Stimulated activated naive CD8-positive, alpha-beta T cell treated with anti-CD3 and anti-CD28 coated beads, Interleukin-15, Interleukin-2, amounts not matched to agents 100 U/mL and 50 U/mL, for 24 hours (primary cell): ENCODE data around the gene DCTN4.

ENCODE experiments used
- ATAC-seq: fragments of 150-1000 bp; cut with Tn5 transposase; one replicate; pipeline ENCODE4 v1.10.0; 2021
- DNase-seq: peaks from one replicate; pipeline ENCODE4 v3.0.0; 2021

Gene DCTN4

DNA sequence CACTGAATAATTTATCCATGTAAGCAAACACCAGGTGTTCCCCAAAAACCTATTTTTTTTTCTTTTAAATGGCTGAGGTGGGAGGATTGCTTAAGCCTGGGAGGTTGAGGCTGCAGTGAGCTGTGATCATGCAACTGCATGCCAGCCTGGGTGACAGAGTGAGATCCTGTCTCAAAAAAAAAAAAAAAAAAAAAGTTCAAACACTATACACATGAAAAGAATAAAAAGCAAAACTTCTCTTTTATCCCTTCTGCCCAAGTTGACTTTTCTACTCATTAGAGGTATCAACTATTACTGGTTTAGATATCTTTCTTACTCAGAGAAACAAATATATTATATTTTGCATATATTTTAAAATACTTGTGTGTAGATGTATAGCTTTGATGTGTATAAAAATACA, 17.8 kb downstream of the DCTN4 start:
- no peak for ATAC-seq
- no peak for DNase-seq

DNA sequence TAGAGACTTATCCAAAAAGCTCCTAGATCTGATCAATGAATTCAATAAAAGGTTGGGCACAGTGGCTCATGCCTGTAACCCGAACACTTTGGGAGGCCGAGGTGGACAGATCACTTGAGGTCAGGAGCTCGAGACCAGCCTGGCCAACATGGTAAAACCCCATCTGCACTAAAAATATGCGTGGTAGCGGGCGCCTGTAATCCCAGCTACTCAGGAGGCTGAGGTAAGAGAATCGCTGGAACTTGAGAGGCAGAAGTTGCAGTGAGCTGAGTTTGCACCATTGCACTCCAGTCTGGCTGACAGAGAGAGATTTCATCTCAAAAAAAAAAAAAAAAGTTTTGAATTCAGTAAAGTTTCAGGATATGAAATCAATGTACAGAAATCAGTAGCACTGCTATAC, 20.0 kb downstream of the DCTN4 start:
- ATAC-seq (no peak), DNase-seq (no peak)

GRCh38 chr5:150734579-150735384, 24.0 kb downstream of the DCTN4 start:
- peak; percentile 10 for DNase-seq
- ATAC-seq: peak; percentile 46

DNA sequence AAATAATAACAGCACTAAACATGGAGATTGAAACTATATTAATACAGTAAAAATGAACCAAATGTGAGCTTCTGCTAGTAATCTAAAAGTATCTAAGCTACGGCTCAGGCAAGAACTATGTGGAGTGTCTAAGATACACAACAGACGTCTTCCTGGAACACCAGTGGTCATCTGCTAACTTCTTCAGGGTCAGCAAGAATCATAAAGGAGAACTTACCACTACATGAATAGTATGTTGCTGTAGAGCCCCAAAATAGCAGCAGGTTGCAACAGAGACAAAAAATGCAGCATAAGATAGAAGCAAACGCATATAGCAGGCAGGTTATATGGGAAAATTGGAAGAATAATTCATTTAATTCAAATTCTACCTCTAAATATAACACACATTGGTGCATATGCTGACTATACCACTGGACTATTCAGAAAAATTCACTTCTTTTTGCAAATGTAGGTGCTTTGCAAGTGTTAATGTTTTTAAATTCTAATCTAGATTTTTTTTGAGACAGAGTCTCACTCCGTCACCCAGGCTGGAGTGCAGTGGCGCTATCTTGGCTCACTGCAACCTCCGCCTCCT, 27.1 kb downstream of the DCTN4 start:
- DNase-seq: no peak
- no peak for ATAC-seq

DNA sequence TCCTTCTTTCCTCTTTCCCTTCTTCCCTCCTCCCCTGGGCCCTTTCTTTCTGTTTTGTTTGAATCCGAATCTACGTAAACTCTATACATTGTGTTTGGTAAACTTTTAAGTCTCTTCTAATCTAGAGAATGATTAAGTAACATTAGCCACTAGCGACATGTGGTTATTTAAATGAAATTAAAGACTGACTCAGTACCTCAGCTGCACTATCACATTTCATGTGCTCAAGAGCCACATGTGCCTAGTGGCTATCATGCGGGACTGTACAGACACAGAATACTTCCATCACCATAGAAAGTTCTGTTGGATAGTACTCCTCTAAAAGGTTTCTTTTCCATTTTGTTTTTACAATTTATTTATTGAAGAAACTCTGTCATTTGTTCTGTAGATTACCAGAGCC, 29.0 kb downstream of the DCTN4 start:
- DNase-seq (no peak), ATAC-seq (no peak)

DNA sequence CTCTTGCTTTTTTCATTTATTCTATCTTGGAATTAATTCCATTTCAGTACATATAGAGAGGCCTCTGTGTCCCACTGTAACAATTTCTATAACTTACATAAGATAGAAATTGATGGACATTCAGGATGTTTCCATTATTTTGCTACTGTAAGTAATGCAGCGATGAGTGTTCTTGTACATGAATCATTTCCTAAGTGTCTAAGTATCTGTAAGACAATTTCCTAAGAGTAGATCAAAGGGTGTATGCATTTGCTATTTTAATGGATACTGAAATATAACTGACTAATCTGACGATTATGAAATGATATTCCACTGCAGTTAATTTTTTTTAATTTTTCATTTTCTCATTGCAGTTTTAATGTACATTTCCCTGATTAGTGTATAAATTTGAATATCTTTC, 35.0 kb downstream of the DCTN4 start:
- no peak for DNase-seq
- ATAC-seq: no peak

DNA sequence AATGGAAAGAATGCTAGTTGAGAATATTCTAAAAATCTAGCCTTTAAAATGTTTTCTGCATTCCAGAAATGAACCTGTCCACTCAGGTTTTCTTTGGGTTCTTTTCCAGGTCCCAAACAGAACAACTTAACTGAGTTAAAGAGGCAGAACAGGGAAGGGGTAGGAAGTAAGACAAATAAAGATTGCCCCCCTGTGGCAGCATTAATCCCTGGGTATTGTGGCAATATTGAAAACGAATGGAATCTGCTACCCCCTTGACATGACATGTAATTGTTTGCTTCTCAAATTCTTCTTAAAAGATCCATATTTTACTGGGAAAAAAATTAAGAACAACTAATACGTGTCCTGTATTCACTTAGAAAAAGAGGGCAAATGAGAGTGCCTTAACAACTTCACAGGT, 48.7 kb downstream of the DCTN4 start:
- ATAC-seq (no peak), DNase-seq (no peak)

- ATAC-seq (no peak), DNase-seq (no peak)
These were observed 51.9 kb downstream of the DCTN4 start for GRCh38 chr5:150706776-150707390.

DNA sequence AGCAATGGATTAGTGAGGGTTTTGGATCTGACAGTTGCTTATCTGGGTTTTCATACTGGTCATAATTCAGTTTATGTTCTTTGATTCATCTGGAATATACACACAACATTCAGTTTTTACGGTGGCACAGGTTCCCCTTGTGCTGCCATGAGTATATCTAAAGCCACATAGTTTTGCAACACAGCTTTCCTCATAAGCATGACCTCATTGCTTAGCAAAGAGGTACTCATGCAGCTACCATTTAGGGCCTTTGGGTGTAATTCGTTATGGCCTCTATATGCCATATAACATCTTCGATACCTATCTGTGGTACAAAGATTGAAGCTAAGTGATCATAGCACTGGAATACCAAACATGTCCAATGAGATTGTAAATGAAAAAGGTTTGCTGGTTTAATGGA, 55.1 kb downstream of the DCTN4 start:
- ATAC-seq (no peak), DNase-seq (no peak)

GRCh38 chr5:150700594-150701377, 58.0 kb downstream of the DCTN4 start, which contains the start of gene RBM22:
RBM22 (minus strand) TSS chr5:150701062; CDS start chr5:150700985, 77 bp downstream.
- ATAC-seq (peak; percentile 98), DNase-seq (peak; percentile 91)

DNA sequence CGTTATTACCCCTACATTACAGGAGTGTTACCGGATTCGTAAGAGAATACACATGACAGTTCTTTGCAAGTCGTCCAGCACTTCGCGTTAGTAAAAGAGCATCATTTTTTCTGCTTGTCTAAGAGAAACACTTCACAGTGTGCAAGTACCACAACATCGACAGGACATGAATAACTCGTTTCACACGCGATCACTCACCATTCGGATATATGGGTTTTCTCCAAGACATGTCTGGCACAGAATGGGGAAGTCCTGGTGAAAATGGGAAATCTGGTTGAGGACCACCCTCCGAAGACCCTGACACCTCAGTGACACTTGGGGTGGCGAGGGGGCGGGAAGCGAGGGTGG, 58.6 kb downstream of the DCTN4 start:
- no peak for ATAC-seq
- DNase-seq: no peak

DNA sequence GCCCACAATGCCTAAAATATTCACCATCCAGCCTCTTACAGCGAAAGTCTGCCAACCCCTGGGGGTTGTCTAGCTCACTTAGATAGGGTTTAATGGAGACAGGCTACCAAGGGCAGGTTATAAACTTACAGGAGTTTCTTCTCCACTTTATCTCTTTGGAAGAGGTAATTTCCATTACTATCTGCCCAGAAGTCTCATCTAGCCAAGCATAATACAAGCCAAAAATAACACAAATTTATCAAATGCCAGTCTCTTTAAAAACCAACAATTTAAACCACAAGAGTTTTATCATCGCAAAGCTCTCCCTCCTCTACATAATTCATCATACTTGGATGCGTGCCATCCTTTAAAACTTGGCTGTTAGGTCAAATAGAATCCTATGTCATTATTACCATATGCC, 64.2 kb downstream of the DCTN4 start:
- DNase-seq (no peak), ATAC-seq (no peak)

GRCh38 chr5:150692276-150692675, 66.5 kb downstream of the DCTN4 start:
- DNase-seq (no peak), ATAC-seq (no peak)

DNA sequence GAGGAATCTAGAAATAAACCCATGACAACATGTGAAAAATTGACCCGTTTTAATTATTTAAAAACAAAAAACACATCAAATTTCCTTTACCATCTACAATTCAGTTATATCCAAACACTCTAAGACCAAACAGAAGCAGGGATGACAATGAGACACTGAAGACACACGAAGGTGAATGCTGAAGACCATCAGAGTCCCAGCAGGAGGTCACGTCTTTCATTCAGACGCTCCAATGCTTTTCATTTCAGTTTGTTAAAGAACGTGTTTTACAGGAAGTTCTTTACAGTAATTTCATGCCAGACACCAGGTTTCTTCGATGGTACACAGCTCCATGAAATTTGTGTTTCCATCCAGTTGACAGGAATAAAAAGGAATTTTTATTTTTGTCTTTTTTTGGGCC, 68.1 kb downstream of the DCTN4 start:
- ATAC-seq (no peak), DNase-seq (no peak)

- DNase-seq (no peak), ATAC-seq (no peak)
These were observed 69.7 kb downstream of the DCTN4 start for GRCh38 chr5:150689120-150689519.

- ATAC-seq: no peak
- no peak for DNase-seq
These were observed 82.2 kb downstream of the DCTN4 start for GRCh38 chr5:150676578-150676977.

GRCh38 chr5:150675069-150675468, 83.7 kb downstream of the DCTN4 start:
- DNase-seq (no peak), ATAC-seq (no peak)

DNA sequence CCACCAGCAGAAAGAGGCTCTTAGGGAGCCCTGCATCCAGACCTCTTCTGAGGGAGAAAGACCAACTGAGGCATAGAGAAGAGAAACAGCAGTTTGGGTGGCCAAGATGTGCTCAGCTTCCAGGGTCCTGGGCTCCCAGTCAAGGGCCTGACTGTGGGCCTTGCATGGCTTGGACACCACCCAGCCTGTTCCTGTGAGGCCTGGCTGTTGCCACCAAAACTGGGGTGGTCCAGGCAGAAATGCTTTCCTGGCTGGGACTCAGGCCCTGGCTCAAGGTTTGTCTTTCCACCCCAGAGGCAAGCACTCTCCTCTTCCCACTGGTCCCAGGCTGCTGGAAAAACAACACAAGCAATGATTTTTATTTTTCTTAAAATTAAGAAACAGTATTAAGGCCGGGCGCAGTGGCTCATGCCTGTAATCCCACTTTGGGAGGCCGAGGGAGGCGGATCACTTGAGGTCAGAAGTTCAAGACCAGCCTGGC, 84.4 kb downstream of the DCTN4 start:
- DNase-seq: no peak
- no peak for ATAC-seq

- DNase-seq (no peak), ATAC-seq (no peak)
These were observed 85.9 kb downstream of the DCTN4 start for GRCh38 chr5:150672884-150673275.

DNA sequence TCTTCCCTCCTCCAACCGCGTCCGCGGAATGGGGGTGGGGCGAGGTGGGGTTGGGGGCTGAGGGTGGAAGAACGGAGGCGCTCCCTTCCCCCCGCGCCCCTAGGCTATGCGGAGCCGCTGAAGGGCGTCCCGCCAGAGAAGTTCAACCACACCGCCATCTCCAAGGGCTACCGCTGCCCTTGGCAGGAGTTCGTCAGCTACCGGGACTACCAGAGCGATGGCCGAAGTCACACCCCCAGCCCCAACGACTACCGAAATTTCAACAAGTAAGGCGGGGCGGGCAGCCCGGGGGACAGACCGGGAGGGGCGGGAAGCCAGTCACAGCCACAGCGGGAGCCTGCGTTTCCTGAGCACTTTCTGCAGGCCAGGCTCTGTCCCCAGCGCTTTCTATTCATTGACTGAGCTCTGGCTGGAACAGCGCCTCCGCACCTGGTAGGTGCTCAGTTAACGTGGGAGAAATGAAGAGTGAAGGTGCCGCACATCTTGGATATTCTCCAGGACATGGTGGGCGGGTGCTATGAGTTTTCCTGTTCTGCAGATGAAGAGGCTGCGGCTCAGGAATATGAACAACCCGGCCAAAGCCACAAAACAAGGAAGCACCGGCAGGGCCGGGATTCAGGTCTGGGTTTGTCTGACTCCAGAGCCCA, 86.5 kb downstream of the DCTN4 start:
- DNase-seq: peak; percentile 24

DNA sequence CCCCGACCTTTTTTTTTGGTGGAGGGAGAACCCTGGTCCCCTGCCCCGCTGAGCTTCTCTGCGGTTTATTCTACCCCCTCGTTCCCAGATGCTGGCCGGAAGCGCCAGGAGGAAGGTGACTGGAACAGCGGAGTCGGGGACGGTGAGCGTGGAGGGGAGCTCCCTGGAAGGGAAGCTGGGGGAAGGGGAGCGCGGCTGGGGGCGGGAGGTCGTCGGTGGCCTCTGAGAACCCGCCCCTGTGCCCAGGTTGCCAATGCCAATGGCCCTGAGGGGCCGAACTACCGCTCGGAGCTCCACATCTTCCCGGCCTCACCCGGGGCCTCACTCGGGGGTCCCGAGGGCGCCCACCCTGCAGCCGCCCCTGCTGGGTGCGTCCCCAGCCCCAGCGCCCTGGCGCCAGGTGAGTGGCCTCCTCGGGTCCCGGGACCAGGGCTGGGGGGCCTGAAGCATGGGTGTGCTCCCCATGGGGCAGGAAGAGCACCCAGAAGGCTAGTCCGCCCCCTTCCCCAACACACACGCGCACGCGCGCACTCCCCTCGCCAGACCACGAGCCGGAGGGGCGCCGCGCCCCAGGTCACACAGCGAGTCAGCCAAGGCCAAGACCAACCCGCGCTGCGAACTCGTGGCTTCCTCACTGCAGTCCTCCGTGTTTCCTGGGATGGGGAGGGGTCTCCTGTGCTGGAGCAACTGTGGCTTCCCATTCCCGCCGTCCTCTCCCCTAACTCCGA, 87.1 kb downstream of the DCTN4 start:
- ATAC-seq (peak; percentile 36), DNase-seq (peak; percentile 30)

More for the DNA sequence above, 86.5 kb downstream of the DCTN4 start:
- ATAC-seq: peak; percentile 65

DNA sequence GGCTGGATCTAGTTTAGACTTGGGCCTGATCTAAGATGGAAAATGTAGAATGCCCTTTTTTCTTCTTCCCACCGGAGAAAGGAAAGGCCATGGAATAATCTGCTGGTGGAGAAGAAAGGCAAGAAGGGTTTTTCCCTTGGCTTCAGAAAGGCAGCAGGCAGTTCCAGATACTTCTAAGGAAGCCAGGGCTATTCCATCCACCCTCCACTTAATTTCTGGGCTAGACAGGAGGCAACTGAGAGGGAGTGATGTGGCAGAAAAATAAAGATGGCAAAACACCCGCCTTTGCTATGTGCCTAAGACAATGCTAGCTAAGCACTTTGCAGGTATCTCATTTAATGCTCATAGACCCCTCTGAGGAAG, 87.9 kb downstream of the DCTN4 start:
- DNase-seq (no peak), ATAC-seq (no peak)
